HCT116 (cell line): ENCODE data around the gene RAPGEF2. TPM values are rescaled to one million over a fixed set of nuclear protein-coding genes. Genes with fewer than 3 reads are reported as not detected.

Experiments
- ATAC-seq: fragments of 200-7000 bp; cut with Tn5 transposase; 2 replicates; pipeline ENCODE4 v1.9.1; 2020; ENCODE audit warnings: mild to moderate bottlenecking, moderate library complexity
- BruUV-seq: library from RNA; stranded (reverse); fragments of 400-500 nt; replicated peaks from 2 replicates; lab custom pipeline; 2021; lab: Mats Ljungman, UMichigan
- CTCF ChIA-PET: fragments of 300-600 bp; sonication (Branson Sonifier 250); formaldehyde crosslinking; loops from one replicate; lab custom pipeline; 2021; ENCODE audit warnings: antibody characterized with exemption; lab: Charles Lee
- POLR2A ChIA-PET: fragments of 300-600, 350-600 bp; sonication (Branson Sonifier 250); formaldehyde crosslinking; loops from one replicate; lab custom pipeline; 2021; ENCODE audit warnings: antibody characterized with exemption; lab: Charles Lee
- RAD21 ChIA-PET, 2 experiments: fragments of 300-600 bp; sonication (Branson Sonifier 250); formaldehyde crosslinking; loops; one replicate each; lab custom pipeline; 2023; ENCODE audit warnings: low total read pairs in 2 of 2; ENCODE audit not compliant: uncharacterized antibody in 2 of 2, unreplicated experiment in 2 of 2, low non-redundant PET in 1 of 2; lab: Charles Lee
- DNase-seq: peaks from one replicate; pipeline ENCODE4 v3.0.0-alpha.2; 2010; ENCODE audit warnings: low read depth, low spot score
- H2AFZ ChIP-seq: fragments of 200-600 bp; shearing (Covaris generic), sonication (generic); 2 replicates; pipeline ENCODE4 v1.6.1; 2017; ENCODE audit warnings: low read depth, mixed run types, mixed read lengths, antibody characterized with exemption, low read length; ENCODE audit not compliant: poor library complexity, severe bottlenecking
- H3K27ac ChIP-seq: 2 replicates; pipeline ENCODE4 v1.5.1; 2012; ENCODE audit warnings: low read depth, low read length
- H3K27me3 ChIP-seq: fragments of 200-600 bp; sonication (generic); 2 replicates; pipeline ENCODE4 v1.6.1; 2016; ENCODE audit warnings: mixed run types, low read length, mixed read lengths; ENCODE audit not compliant: insufficient read depth
- H3K36me3 ChIP-seq, 2 experiments: fragments of 200-500 bp in 1 of 2; fragments of 200-600 bp in 1 of 2; sonication (Bioruptor generic) in 1 of 2; sonication (generic) in 1 of 2; 2 replicates each; pipeline versions ENCODE4 v1.5.1 to v1.6.1; 2014 to 2016; ENCODE audit warnings: low read length in 2 of 2, inconsistent platforms in 1 of 2, mixed read lengths in 1 of 2, mixed run types in 1 of 2; ENCODE audit not compliant: insufficient read depth in 2 of 2, control insufficient read depth in 1 of 2
- H3K4me1 ChIP-seq, 2 experiments: fragments of 200-600 bp in 1 of 2; sonication (generic) in 1 of 2; 2 replicates each; pipeline versions ENCODE4 v1.5.1 to v1.6.1; 2012 to 2017; ENCODE audit warnings: low read length in 2 of 2, inconsistent platforms in 1 of 2, mild to moderate bottlenecking in 1 of 2, mixed read lengths in 1 of 2, mixed run types in 1 of 2, moderate library complexity in 1 of 2; ENCODE audit not compliant: insufficient read depth in 2 of 2, control insufficient read depth in 1 of 2
- H3K4me2 ChIP-seq: fragments of 200-600 bp; sonication (generic); 2 replicates; pipeline ENCODE4 v1.6.1; 2017; ENCODE audit warnings: mixed run types, low read length, mixed read lengths
- H3K4me3 ChIP-seq, 2 experiments: fragments of 200-600 bp in 1 of 2; sonication (generic) in 1 of 2; replicated peaks in 1 of 2; 2 replicates each; pipeline ENCODE4 v1.5.1; 2011 to 2016; ENCODE audit warnings: low read length in 2 of 2, control low read depth in 1 of 2, low read depth in 1 of 2, mild to moderate bottlenecking in 1 of 2, mixed read lengths in 1 of 2, mixed run types in 1 of 2
- H3K79me2 ChIP-seq: fragments of 200-600 bp; sonication (generic); 2 replicates; pipeline ENCODE4 v1.6.1; 2017; ENCODE audit warnings: mild to moderate bottlenecking, mixed run types, low read length, moderate library complexity, mixed read lengths; ENCODE audit not compliant: insufficient read depth
- H3K9ac ChIP-seq: fragments of 200-600 bp; sonication (generic); 2 replicates; pipeline ENCODE4 v1.6.1; 2016; ENCODE audit warnings: low read length, mixed read lengths
- H3K9me2 ChIP-seq: fragments of 200-600 bp; sonication (generic), shearing (Covaris generic); 2 replicates; pipeline ENCODE4 v1.6.1; 2017; ENCODE audit warnings: mixed run types, mild to moderate bottlenecking, moderate library complexity; ENCODE audit not compliant: insufficient read depth
- H3K9me3 ChIP-seq, 2 experiments: fragments of 200-500 bp in 1 of 2; fragments of 200-600 bp in 1 of 2; sonication (Bioruptor generic) in 1 of 2; sonication (generic) in 1 of 2; 2 replicates each; pipeline ENCODE4 v1.6.1; 2014 to 2017; ENCODE audit warnings: low read length in 2 of 2, mixed read lengths in 2 of 2, inconsistent platforms in 1 of 2, low read depth in 1 of 2, mild to moderate bottlenecking in 1 of 2, mixed run types in 1 of 2, moderate library complexity in 1 of 2; ENCODE audit not compliant: control insufficient read depth in 1 of 2, insufficient read depth in 1 of 2
- H4K20me1 ChIP-seq: fragments of 200-600 bp; sonication (generic), shearing (Covaris generic); 2 replicates; pipeline ENCODE4 v1.6.1; 2017; ENCODE audit warnings: mixed run types, mild to moderate bottlenecking, moderate library complexity; ENCODE audit not compliant: insufficient read depth
- CBX3 ChIP-seq: IDR thresholded peaks from 2 replicates; pipeline ENCODE4 v1.6.1; 2012; ENCODE audit warnings: low read depth
- CEBPB ChIP-seq: IDR thresholded peaks from 2 replicates; pipeline ENCODE4 v1.6.1; 2012; ENCODE audit warnings: low read depth
- CTCF ChIP-seq, 3 experiments: fragments of 200-600 bp in 1 of 3; sonication (generic) in 1 of 3; IDR thresholded peaks in 2 of 3; conservative IDR thresholded peaks in 1 of 3; 2 replicates each; pipeline ENCODE4 v1.5.1; 2012 to 2017; ENCODE audit warnings: low read depth in 2 of 3, low read length in 2 of 3, antibody characterized with exemption in 1 of 3, borderline replicate concordance in 1 of 3, control low read depth in 1 of 3, mild to moderate bottlenecking in 1 of 3, mixed read lengths in 1 of 3, mixed run types in 1 of 3, moderate library complexity in 1 of 3; ENCODE audit not compliant: insufficient read depth in 1 of 3
- EGR1 ChIP-seq: IDR thresholded peaks from 2 replicates; pipeline ENCODE4 v1.6.1; 2012; ENCODE audit warnings: low read depth
- ELF1 ChIP-seq: IDR thresholded peaks from 2 replicates; pipeline ENCODE4 v1.6.1; 2012; ENCODE audit warnings: low read depth, borderline replicate concordance
- EZH2 ChIP-seq: fragments of 200-600 bp; sonication (generic); IDR thresholded peaks from 2 replicates; pipeline ENCODE4 v1.6.1; 2017; ENCODE audit warnings: antibody characterized with exemption, mixed run types
- FOSL1 ChIP-seq: IDR thresholded peaks from 2 replicates; pipeline ENCODE4 v1.6.1; 2012; ENCODE audit warnings: low read depth
- MAX ChIP-seq: IDR thresholded peaks from 2 replicates; pipeline ENCODE4 v1.6.1; 2012
- POLR2AphosphoS5 ChIP-seq: IDR thresholded peaks from 2 replicates; pipeline ENCODE4 v1.6.1; 2011; ENCODE audit warnings: mild to moderate bottlenecking, low read depth, low read length, moderate library complexity
- SIN3A ChIP-seq: IDR thresholded peaks from 2 replicates; pipeline ENCODE4 v1.6.1; 2012; ENCODE audit warnings: low read depth
- SP1 ChIP-seq: IDR thresholded peaks from 2 replicates; pipeline ENCODE4 v1.6.1; 2012; ENCODE audit warnings: low read depth
- SRF ChIP-seq: IDR thresholded peaks from 2 replicates; pipeline ENCODE4 v1.6.1; 2012; ENCODE audit warnings: low read depth
- TCF7L2 ChIP-seq: IDR thresholded peaks from 2 replicates; pipeline ENCODE4 v1.7.0; 2011; ENCODE audit warnings: borderline replicate concordance, inconsistent platforms; ENCODE audit not compliant: insufficient read depth, insufficient read length; ENCODE audit errors: extremely low read depth
- ZFX ChIP-seq: fragments of 450-650 bp; IDR thresholded peaks from 2 replicates; pipeline ENCODE4 v1.6.1; 2017
- ZNF274 ChIP-seq: fragments of 200-500 bp; sonication (Bioruptor generic); IDR thresholded peaks from 2 replicates; pipeline ENCODE4 v1.6.1; 2014; ENCODE audit warnings: mild to moderate bottlenecking, low read depth, low read length, inconsistent platforms
- intact Hi-C: fragments of 100-400 bp; cut with micrococcal nuclease; formaldehyde crosslinking; loops from 2 replicates; pipeline ENCODE4 v1.10.0; 2022
- total RNA-seq: library from RNA; stranded (reverse); gene quantifications from one replicate; pipeline ENCODE4 v1.2.1, GENCODE V29; 2021; ENCODE audit not compliant: unreplicated experiment

RAPGEF2 gene
- total RNA-seq, 1 experiment from 2014 or later, result 21.2 TPM

- no peak overlapping the region for H3K4me3 ChIP-seq
- peak overlapping the region; percentile 62 for H3K4me2 ChIP-seq
- H3K9me2 ChIP-seq, result no peaks in the 10 kb centered on the region
- H3K27ac ChIP-seq, result no peak overlapping the region; the same call in 1 of the 2 replicates
- no peak for TF ChIP-seq ZFX
- TF ChIP-seq FOSL1, result no peak
- no peak for TF ChIP-seq CEBPB
- TF ChIP-seq ELF1, result no peak
- ATAC-seq (no peak), DNase-seq (no peak)
- no peak overlapping the region for H2AFZ ChIP-seq
- ChIA-PET POLR2A (no interaction called here), RAD21 (no interaction called here), CTCF (interaction anchor here (1.5 kb wide), 1 partner anchor 318 kb away, joined by 5 read pairs; no protein-coding TSS in a partner anchor)
- H4K20me1 ChIP-seq, result no peaks in the 10 kb centered on the region
- H3K4me1 ChIP-seq, result peaks cover 11 to 16% of the 10 kb centered on the region in 2 experiments; a peak in 3 of 4 replicates
- H3K9me3 ChIP-seq, result no peaks in the 10 kb centered on the region
- no peaks in the 10 kb centered on the region for H3K27me3 ChIP-seq
- no peak overlapping the region for H3K9ac ChIP-seq
- no peaks in the 10 kb centered on the region; the same call in 1 of the 2 replicates for H3K79me2 ChIP-seq
- intact Hi-C loops, result loop anchor here (1.0 to 10.0 kb wide), 4 partner anchors 72 to 444 kb away; partner anchors contain the start of gene RAPGEF2
- no peaks in the 10 kb centered on the region for H3K36me3 ChIP-seq
- no TSS peak for BruUV-seq
Measured at GRCh38 chr4:159174645-159175084, 71.8 kb downstream of the RAPGEF2 start.

GRCh38 chr4:159175085-159175988 is 72.5 kb downstream of the RAPGEF2 start:
- intact Hi-C loops, result loop anchor here (1.0 to 10.0 kb wide), 4 partner anchors 73 to 445 kb away; partner anchors contain the start of gene RAPGEF2
- no peaks in the 10 kb centered on the region for H3K9me3 ChIP-seq
- no TSS peak for BruUV-seq
- peaks cover 11 to 16% of the 10 kb centered on the region in 2 experiments; a peak in 3 of 4 replicates for H3K4me1 ChIP-seq
- no peaks in the 10 kb centered on the region for H3K36me3 ChIP-seq
- no peaks in the 10 kb centered on the region for H3K9me2 ChIP-seq
- POLR2A ChIA-PET, result no interaction called here
- no peak overlapping the region; the same call in 1 of the 2 replicates for H3K27ac ChIP-seq
- ATAC-seq, result peak; percentile 98
- peak overlapping the region; percentile 62 for H3K4me2 ChIP-seq
- H2AFZ ChIP-seq, result no peak overlapping the region
- H3K4me3 ChIP-seq, result peak overlapping the region in 1 of 2 experiments; percentile 17; a peak in 1 of 4 replicates
- CTCF ChIA-PET, result interaction anchor here (0.6 kb wide), 1 partner anchor 315 kb away, joined by 5 read pairs; no protein-coding TSS in a partner anchor
- H3K79me2 ChIP-seq, result no peaks in the 10 kb centered on the region; the same call in none of the 2 replicates
- DNase-seq, result peak; percentile 80
- H3K27me3 ChIP-seq, result no peaks in the 10 kb centered on the region
- no peaks in the 10 kb centered on the region for H4K20me1 ChIP-seq
- 0 out of 2 replicates have a peak overlapping the region, but pooled peaks have one; percentile 9 for H3K9ac ChIP-seq
- RAD21 ChIA-PET, result interaction anchor here in 1 of 2 experiments (1.0 kb wide), 1 partner anchor 319 kb away, joined by 3 read pairs; no protein-coding TSS in a partner anchor
- TF ChIP-seq CBX3 (0 out of 2 replicates have a peak, but pooled peaks have one; percentile 21), FOSL1 (peak; percentile 79), EZH2 (no peak), CEBPB (peak; percentile 83), SP1 (0 out of 2 replicates have a peak, but pooled peaks have one; percentile 14), MAX (no peak), EGR1 (no peak), SIN3A (no peak), CTCF (IDR thresholded peaks at IDR 0.05 in 2 of 3, conservative IDR thresholded peaks at IDR 0.05 in 1 of 3; ENCODE audit: borderline replicate concordance in 1 of 3, insufficient read depth in 1 of 3, low read depth in 2 of 3, low read length in 2 of 3) (peak; percentile 69 to 86 (median 82)), TCF7L2 (no peak), SRF (no peak), ZNF274 (no peak), POLR2AphosphoS5 (no peak), ZFX (no peak)
